Adrenal gland (tissue), 12 donors: ENCODE measurements around the gene KCNK3. TPM values are rescaled to one million over a fixed set of nuclear protein-coding genes. Genes with fewer than 3 reads are reported as not detected.

Experiments used
- DNase-seq, 7 donors: peaks; one replicate each; pipeline ENCODE4 v3.0.0-alpha.2; 2019 to 2020
- H3K27ac ChIP-seq, 5 donors: fragments of 200-600 bp; sonication (generic) in 4 of 5; 1 replicate in 3 of 5; 2 replicates in 2 of 5; pipeline versions ENCODE4 v1.5.1 to v1.8.0; 2016 to 2020; ENCODE audit warnings: mild to moderate bottlenecking in 1 of 5
- H3K27me3 ChIP-seq: fragments of 200-600 bp; 2 replicates; pipeline ENCODE4 v1.8.0; 2021
- H3K36me3 ChIP-seq, 2 donors: fragments of 200-600 bp; replicated peaks in 1 of 2; 1 replicate in 1 of 2; 2 replicates in 1 of 2; pipeline versions ENCODE4 v1.5.1 to v1.8.0; 2018 to 2022
- H3K4me1 ChIP-seq, 2 donors: fragments of 200-600 bp; replicated peaks in 1 of 2; 1 replicate in 1 of 2; 2 replicates in 1 of 2; pipeline versions ENCODE4 v1.5.1 to v1.8.0; 2018 to 2021
- H3K4me3 ChIP-seq, 4 donors: fragments of 200-600 bp; sonication (generic) in 3 of 4; one replicate each; pipeline ENCODE4 v1.5.1; 2016 to 2018
- H3K9me3 ChIP-seq, 3 donors: fragments of 200-600 bp; sonication (generic) in 1 of 3; replicated peaks in 1 of 3; 1 replicate in 2 of 3; 2 replicates in 1 of 3; pipeline versions ENCODE4 v1.5.1 to v1.8.0; 2016 to 2021
- CTCF ChIP-seq, 6 experiments: fragments of 450-650 bp in 4 of 6; fragments of 200-600 bp in 2 of 6; sonication (generic) in 1 of 6; IDR thresholded peaks; 1 replicate in 5 of 6; 2 replicates in 1 of 6; pipeline versions ENCODE4 v1.5.1 to v1.8.0; 2016 to 2021; ENCODE audit warnings: antibody characterized with exemption in 6 of 6, mild to moderate bottlenecking in 2 of 6, moderate library complexity in 1 of 6
- POLR2A ChIP-seq, 2 donors: fragments of 450-650 bp; IDR thresholded peaks; one replicate each; pipeline ENCODE4 v1.6.1; 2017; ENCODE audit warnings: antibody characterized with exemption in 2 of 2, mild to moderate bottlenecking in 2 of 2, moderate library complexity in 1 of 2
- WGBS, 4 donors: extraction: QIAGEN DNeasy Blood & Tissue Kit in 2 of 4; methylation state at CpG; one replicate each; pipeline versions ENCODE4 v1.1.5 to v1.1.7; 2013 to 2017; 5-methylcytosine and 5-hydroxymethylcytosine counted together
- intact Hi-C, 2 donors: fragments of 100-400 bp; cut with DNase I; formaldehyde crosslinking; loops; one replicate each; pipeline versions ENCODE4 v1.14.1 to v1.15.0; 2022 to 2023
- polyA plus RNA-seq, 3 donors: library from polyadenylated mRNA; stranded (reverse); fragments of 200-250 nt in 2 of 3; fragments of 350-450 nt in 1 of 3; fragmentation: Illumina TruSeq in 1 of 3; extraction: RNeasy Lipid Tissue Mini Kit (QIAGEN cat#74804) in 1 of 3; gene quantifications; one replicate each; pipeline ENCODE4 v1.2.3, GENCODE V29; 2013 to 2014
- total RNA-seq, 9 donors: library from RNA; depleted of rRNA in 4 of 9; stranded (reverse); fragments of >200 nt in 4 of 9; fragments of 120-200 nt in 1 of 9; fragmentation: NEBNext Ultra II Directional in 1 of 9; extraction: Animal tissue kit (Norgen Biotek cat#: 25700) in 1 of 9; gene quantifications; one replicate each; pipeline versions ENCODE4 v1.1.0 to v1.2.4, GENCODE V29; 2013 to 2023
- donor health status: healthy with polysubstance abuse.
- donor health status: Bipolar disorder and iron deficiency.
- donor health status: DM: yes; HTN: yes; CAD: no.
- donor health status: DM: no; HTN: no; CAD: no.
- donor health status: DM: no; HTN: no; CAD: no.
- donor health status: DM: yes; HTN: yes; CAD: no.

The KCNK3 gene
- total and polyA plus RNA-seq, 12 donors: 69.6 to 595 (median 382) TPM

DNA sequence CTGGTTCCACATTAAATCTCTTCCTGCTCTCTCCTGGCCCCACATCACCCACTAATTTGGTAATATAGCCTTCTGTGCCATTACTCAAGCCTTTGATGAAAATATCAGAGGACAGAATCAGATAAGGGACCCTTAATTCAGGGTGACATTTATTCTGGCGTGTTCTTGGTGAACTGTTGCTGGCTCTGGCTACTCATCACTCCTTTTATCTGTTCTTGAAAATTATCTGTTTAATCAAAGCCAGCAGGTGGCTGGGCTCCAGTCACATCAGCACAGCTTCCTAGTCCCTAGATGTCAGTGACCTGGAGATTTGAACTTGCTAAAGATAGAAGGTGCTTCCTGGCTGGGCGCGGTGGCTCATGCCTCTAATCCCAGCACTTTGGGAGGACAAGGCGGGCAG lies 44.7 kb downstream of the KCNK3 start:
- Histone ChIP-seq H3K36me3 (no peaks in the 10 kb centered on the region), H3K4me1 (peaks cover 15 to 27% of the 10 kb centered on the region in 2 donors), H3K27me3 (no peaks in the 10 kb centered on the region), H3K9me3 (no peaks in the 10 kb centered on the region), H3K4me3 (no peak overlapping the region), H3K27ac (peak overlapping the region; percentile 21 to 85 (median 80))
- no peak for TF ChIP-seq CTCF (IDR thresholded peaks at IDR 0.05)
- no peak for TF ChIP-seq POLR2A (IDR thresholded peaks at IDR 0.05)
- WGBS, 4 donors: 28 to 46% (median 41%) methylated on average over 4 of the region's 4 CpGs
- DNase-seq: peak in 6 of 7 donors; percentile 71 to 87 (median 78)
- intact Hi-C loops: loop anchor here in 1 of 2 donors (10.0 kb wide), 1 partner anchor 492 kb away; the partner anchor contains the start of genes HADHA and HADHB

DNA sequence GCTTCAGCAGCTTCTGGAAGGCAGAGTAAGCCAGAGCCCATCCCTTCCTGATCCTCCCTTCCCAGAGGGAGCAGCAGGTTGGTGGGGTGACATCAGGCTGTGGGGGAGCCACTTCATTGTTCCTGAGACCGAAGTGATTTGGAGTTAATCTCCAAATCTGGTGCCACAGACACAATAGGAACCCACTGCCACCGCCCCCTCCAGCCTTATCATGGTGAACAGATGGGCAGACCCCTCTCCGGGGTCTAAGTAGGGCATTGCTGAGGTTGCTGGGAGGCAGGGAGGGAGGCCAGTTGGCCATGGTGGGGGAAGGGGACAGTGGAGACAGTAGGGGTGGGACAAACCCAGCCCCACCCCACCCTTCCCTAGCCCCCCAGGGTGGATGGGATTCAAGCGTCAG lies 46.0 kb downstream of the KCNK3 start:
- WGBS, 4 donors: 57 to 95% (median 83%) methylated on average over 1 to 4 of the region's 4 CpGs
- peak in 1 of 7 donors; percentile 20 for DNase-seq
- Histone ChIP-seq H3K9me3 (no peaks in the 10 kb centered on the region), H3K4me1 (peaks cover 15 to 24% of the 10 kb centered on the region in 2 donors), H3K27ac (no peak overlapping the region), H3K27me3 (no peaks in the 10 kb centered on the region), H3K36me3 (no peaks in the 10 kb centered on the region), H3K4me3 (no peak overlapping the region)
- TF ChIP-seq POLR2A (IDR thresholded peaks at IDR 0.05) (no peak), CTCF (IDR thresholded peaks at IDR 0.05) (no peak)
- intact Hi-C loops: loop anchor here in 1 of 2 donors (10.0 kb wide), 1 partner anchor 494 kb away; the partner anchor contains the start of genes HADHA and HADHB

DNA sequence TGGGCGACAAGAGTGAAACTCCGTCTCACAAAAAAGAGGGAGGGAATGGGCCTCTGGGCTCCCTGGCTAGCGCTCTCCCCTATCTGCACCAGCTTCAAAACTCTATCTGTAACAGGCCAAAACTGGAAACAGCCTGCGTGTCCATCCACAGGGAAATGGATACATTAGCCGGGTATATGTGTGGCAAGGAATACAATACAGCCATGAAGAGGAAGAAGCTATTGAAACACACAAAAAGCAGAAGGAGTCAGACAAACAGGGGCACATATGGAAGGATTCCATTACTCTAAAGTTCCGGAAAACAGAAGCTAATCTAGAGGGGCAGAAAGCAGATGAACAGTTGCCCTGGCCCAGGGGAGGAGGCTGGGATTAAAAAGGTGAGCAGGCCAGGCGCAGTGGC lies 47.0 kb downstream of the KCNK3 start:
- DNase-seq: peak in 1 of 7 donors; percentile 13
- Histone ChIP-seq H3K36me3 (no peaks in the 10 kb centered on the region), H3K27ac (no peak overlapping the region), H3K9me3 (no peaks in the 10 kb centered on the region), H3K4me1 (peaks cover 15 to 24% of the 10 kb centered on the region in 2 donors), H3K27me3 (no peaks in the 10 kb centered on the region), H3K4me3 (no peak overlapping the region)
- 86 to 98% (median 97%) methylated on average over 7 of the region's 7 CpGs for WGBS, 4 donors
- no peak for TF ChIP-seq CTCF (IDR thresholded peaks at IDR 0.05)
- TF ChIP-seq POLR2A (IDR thresholded peaks at IDR 0.05): no peak
- intact Hi-C loops: loop anchor here in 1 of 2 donors (10.0 kb wide), 1 partner anchor 495 kb away; the partner anchor contains the start of genes HADHA and HADHB

- H3K27me3 ChIP-seq: no peaks in the 10 kb centered on the region
- H3K9me3 ChIP-seq: no peaks in the 10 kb centered on the region
- H3K36me3 ChIP-seq: no peaks in the 10 kb centered on the region
- no peak overlapping the region for H3K27ac ChIP-seq
- WGBS, 4 donors: 85 to 91% (median 90%) methylated on average over 6 of the region's 6 CpGs
- H3K4me1 ChIP-seq: peaks cover 13 to 21% of the 10 kb centered on the region in 2 donors
- no peak overlapping the region for H3K4me3 ChIP-seq
- TF ChIP-seq CTCF (IDR thresholded peaks at IDR 0.05) (no peak), POLR2A (IDR thresholded peaks at IDR 0.05) (no peak)
- intact Hi-C loops: loop anchor here (5.0 to 10.0 kb wide), 2 partner anchors 133 to 236 kb away; no protein-coding TSS in a partner anchor
- peak in 1 of 7 donors; percentile 11 for DNase-seq
Observed at GRCh38 chr2:26740346-26740745, 47.8 kb downstream of the KCNK3 start.
